Measurements from ENCODE around the gene PPP1R12C.

PPP1R12C gene

DNA sequence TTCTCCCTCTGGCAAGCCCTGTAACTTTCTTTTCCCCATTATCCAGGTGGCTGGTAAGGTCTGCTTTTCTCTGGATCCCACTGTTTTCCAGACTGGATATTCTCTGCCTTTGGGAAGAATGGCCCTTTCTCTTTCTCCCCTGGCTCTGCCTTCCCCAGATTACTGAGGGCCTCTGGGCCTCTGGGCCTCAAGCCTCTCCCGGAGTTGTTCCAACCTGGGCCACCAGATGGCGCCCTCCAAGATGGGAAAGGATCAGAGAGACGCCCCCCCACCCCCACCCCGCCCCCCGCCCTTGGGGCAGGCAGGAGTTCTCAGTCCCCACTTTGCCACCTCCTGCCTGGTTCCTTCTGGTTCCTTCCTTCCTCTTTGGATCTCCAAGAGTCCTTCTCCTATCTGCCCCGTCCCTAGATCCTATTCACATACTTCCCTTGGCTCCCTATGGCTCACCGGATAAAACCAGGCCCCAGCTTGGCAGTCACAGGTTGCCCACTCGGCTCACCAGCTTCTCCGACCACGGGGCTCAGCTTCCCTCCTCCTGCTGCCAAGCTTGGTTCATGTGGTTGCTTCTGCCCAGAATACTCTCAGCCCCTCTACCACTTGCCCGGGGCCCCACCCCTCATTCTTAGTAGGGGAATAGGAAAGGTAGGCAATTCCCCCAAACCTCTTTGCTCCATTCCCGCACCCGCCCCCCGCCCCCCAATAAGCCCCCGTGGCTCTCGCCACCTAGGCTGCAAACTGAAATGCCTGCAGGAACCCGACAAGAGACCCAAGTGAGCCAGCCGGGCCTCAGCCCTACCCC lies 28.7 kb downstream of the PPP1R12C start:
- DNase-seq = peak; percentile 78

DNA sequence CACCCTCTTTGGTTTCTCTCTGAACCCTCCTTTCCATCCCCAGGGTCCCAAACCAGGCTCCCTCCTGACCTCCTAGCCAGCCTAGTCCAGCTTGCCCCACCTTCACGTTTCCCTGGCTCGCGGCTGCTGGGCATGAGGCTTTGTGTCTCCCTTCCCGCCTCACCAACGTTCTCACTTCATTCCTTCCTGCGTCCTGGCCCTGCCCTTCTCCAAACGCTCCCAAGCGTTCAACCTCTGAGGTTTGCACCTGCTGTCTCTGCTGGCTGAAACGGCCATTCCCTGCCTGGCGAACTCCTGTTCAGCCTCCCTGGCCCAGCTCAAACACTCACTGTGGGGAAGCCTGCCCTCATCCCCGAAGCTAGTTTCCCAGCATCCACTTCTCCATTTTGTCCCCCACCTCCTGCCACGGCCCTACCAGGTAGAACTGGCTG lies 29.4 kb downstream of the PPP1R12C start:
- DNase-seq = no peak

DNA sequence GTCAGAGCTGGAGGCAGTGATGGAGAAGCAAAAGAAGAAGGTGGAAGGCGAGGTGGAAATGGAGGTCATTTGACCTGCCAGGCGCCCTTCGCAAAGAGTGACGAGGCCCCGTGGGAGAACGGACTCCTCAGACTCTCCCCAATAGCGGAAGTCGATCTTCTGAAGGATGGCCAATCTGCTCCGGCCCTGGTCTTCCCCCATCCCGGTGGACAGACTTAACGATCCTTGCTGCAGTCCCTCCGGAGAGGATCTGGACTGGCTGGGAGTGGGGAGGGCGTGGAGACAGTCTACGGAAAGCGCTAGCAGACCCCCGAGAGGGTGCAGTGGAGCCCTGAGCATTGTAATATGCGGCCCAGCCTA lies 29.9 kb downstream of the PPP1R12C start:
- no peak for DNase-seq

DNA sequence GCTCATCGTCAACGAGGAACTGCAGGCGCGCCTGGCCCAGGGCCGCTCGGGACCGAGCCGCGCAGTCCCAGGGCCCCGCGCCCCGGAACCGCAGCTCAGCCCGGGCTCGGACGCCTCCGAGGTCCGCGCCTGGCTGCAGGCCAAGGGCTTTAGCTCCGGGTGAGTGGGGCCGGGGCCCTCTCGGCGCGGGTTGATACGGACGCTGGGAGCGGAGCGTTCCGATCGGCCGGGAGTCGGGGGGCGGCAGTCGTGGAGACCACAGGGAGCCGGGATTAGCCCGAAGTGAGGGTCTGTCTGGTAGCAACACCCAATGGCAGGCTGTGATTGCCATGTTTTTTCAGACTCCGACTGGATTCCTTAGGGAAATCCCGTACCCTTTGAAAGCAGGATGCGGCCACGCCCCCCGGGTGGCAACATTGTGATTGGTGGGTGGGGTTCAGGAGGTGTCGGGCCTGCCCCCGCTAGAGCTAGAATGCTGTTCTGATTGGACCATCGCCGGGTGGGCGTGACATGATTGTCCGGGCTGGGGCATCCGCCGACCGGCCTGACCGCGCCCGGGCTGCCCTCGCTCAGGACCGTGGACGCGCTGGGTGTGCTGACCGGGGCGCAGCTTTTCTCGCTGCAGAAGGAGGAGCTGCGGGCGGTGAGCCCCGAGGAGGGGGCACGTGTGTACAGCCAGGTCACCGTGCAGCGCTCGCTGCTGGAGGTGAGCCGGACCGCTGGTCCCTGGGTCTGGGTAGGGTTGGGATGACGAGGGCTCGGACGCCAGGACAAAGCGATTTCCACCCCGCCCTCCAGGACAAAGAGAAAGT lies 30.5 kb downstream of the PPP1R12C start:
- DNase-seq = peak; percentile 64

DNA sequence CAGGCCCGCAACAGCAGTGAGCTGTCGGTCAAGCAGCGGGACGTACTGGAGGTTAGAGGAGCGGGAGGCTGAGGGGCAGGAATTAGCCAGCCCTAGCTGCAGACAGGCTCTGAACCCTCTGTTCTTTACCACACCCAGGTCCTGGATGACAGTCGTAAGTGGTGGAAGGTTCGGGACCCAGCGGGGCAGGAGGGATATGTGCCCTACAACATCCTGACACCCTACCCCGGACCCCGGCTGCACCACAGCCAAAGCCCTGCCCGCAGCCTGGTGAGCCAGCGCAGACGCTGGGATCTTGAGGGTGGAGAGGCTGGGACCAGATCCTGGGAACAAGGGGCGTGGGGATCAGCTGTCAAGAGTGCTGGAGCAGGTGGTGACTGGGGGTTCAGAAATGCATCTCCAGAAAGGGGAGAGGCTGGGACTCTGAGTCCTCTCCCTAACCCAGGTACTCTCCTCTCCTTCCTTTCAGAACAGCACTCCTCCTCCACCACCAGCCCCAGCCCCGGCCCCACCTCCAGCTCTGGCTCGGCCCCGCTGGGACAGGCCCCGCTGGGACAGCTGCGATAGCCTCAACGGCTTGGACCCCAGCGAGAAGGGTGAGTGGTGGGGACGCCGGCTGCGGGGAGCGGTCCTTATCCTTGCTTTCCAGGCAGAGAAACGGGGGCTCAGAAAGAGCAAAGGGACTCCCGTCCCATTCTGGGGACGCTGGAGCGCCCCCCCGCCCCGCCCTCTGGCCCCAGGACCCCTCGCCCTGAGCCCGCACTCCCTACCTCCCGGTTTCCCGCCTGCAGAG lies 31.3 kb downstream of the PPP1R12C start:
- DNase-seq = no peak

DNA sequence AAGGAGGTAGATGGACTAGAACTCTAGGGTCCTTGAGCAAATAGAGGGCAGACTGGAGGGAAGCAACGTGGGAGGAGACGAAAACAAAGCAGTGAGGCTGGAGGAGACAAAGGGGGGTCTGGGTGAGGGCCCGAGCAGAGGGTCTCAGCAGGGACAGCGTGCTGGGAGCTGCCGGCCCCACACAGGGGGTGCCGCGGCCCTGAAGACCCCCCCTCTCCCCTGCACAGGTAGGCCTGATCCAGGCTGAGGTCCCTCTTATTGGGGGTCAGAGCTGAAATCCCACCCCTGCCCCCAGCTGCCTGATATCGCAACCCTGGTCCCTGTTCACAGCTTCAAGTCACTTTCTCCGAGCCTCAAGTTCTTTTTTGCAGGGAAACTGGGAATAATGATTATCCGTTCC lies 33.0 kb downstream of the PPP1R12C start:
- no peak for DNase-seq

DNA sequence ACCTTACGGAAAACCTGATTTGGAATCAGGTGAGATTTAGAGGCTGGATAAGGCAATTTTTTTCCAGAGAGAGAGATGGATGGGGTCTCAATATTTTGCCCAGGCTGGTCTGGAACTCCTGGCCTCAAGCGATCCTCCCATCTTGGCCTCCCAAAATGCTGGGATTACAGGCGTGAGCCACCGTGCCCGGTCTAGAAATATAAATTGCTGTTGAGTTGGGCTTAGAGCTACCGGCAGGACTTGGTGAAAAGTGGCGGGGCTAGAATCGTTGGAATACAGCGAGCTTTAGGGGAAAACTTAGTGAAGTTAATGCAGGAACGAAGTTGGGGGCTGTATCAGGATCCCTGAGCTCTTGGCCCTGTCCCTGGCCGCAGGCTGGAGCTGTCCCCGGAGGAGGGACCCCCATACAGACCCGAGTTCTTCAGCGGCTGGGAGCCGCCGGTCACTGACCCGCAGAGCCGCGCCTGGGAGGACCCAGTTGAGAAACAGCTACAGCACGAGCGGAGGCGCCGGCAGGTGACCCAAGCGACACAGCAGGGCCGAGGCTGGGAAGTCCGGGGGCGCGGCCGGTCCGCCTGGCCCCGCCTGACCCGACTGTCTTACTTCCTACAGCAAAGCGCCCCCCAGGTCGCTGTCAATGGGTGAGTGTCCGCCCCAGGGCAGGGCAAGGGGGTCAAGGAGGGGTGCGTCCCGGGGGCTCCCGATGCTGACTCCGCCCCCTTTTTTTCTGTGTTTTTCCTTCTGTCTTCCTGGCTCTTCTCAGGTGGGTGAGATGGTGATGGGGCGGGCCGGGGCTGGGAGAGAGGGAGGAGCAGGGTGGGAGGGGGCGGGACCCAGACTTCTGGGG lies 34.2 kb downstream of the PPP1R12C start:
- no peak for DNase-seq

DNA sequence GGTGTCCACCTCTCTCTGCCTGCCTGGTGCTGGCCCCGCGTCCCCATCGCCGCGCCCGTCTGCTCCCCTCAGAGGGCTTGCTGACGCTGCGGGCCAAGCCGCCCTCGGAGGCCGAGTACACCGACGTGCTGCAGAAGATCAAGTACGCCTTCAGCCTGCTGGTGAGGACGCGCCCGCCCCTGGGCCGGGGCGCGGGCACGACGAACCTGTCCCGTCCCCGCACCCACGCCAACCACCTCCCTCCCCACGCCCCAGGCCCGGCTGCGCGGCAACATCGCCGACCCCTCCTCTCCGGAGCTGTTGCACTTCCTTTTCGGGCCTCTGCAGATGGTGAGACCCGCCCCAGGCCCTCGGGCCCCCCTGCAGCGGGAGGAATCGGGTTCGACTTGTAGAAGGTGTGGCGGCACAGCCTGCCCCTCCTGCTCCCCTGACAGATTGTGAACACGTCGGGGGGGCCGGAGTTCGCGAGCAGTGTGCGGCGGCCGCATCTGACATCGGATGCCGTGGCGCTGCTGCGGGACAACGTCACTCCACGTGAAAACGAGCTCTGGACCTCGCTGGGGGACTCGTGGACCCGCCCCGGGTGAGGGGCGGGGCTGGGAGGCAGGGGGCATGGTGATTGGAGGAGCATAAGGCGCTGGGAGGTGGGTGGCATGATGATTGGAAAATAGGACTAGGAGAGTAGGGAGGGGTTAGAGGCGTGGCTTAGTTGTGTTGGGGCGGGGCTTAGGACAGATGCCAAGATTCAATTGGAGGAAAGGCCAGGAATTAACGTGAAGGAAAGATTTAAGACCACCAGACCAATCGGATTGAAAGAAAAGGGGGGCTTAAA lies 35.2 kb downstream of the PPP1R12C start:
- peak; percentile 68 for DNase-seq

DNA sequence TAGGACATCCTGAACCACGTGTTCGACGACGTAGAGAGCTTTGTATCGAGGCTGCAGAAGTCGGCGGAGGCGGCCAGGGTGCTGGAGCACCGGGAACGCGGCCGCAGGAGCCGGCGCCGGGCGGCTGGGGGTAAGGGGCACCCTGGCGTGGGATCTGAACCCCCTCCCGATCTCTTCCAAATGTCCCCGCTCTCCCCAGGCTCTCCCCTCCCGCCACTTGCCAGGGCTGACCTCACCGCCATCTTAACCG lies 35.7 kb downstream of the PPP1R12C start:
- no peak for DNase-seq

DNA sequence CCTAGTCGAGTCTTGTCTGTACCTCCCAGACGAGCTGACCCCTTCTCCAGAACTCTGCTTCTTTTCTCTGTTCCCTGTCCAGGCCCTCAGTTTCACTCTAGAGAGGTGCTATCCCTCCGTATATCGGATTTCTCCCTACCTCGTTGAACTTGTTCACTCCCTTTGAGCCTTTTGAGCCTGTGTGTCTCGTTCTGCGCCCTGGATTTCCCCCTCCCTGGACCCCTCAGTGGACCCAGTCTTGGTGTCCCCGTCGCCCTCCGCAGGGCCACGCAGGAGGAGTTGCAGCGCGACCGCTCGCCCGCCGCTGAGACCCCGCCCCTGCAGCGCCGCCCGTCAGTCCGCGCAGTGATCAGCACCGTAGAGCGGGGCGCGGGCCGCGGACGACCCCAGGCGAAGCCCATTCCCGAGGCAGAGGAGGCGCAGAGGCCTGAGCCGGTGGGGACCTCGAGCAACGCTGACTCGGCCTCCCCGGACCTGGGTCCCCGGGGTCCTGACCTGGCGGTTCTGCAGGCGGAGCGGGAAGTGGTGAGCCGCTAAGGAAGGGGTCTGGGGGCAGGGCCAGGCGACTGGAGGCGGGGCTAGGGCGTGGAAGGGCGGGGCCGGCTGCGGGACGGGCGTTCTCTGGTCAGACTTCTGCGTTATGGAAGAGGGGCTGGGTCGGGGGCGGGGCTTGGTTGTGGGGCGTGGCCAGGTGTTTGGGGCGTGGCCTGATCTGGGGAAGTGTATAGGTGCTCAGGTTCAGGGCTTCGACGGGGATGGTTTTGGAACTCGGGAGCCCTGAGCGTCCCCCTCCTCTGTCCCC lies 36.3 kb downstream of the PPP1R12C start:
- DNase-seq = peak; percentile 96

DNA sequence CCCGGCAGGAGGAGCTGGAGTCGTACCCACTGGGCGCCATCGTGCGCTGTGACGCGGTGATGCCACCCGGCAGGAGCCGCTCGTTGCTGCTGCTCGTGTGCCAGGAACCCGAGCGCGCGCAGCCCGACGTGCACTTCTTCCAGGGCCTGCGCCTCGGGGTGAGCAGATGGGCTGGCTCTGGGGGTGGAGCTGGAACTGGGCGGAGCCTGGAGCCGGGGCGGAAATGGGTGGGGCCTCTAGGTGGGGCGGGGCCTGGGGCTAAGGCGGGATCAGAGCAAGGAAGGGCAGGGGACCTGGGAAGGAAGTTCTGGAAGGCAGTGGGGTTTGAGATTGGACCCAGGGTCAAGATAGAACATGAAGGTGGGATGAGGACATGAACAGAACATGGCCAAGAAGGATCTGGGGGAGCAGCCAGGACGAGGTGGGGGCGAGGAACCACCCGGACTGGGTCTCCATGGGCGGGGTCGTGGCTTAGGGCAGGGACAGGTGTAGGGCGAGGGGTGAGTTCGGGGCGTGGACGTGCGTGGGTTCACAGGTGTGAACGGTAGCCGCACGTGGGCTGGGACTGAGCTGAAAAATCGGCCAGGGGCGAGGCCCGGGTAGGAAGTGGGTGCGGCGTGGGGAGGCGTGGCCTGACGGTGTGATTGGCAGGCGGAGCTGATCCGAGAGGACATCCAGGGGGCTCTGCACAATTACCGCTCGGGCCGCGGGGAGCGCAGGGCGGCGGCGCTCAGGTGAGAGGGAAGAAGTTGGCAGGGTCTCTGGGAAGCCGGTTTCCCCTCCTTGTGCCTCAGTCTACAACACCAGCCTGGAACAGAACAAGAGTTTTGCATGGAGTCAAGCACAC lies 37.1 kb downstream of the PPP1R12C start:
- peak; percentile 73 for DNase-seq

DNA sequence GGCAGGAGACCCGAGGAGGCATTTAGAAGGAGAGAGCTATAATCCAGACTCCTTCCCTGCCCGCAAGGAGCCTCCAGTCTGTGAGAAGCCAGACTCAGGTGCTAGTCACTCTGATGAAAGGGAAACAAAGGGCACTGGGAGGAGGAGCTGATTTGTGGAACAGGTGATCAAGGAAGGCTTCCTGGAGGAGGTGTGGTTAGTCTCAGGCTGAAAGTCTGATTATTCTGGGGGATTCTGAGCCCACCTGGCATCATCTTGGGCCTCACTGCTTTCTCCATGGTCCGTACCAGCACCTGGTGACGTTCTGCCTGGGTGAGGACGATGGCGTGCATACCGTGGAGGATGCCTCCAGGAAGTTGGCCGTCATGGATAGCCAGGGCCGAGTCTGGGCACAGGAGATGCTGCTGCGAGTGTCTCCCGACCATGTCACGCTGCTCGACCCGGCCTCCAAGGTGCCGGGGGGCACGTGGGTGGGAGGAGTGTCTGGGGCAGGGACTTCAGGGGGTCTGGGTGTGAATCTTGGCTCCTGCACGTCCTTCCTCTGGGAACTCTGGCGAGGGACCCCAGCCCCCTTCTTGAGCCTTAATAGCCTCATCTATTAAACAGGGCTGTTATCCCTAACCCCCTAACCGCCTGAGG lies 37.9 kb downstream of the PPP1R12C start:
- DNase-seq = no peak

DNA sequence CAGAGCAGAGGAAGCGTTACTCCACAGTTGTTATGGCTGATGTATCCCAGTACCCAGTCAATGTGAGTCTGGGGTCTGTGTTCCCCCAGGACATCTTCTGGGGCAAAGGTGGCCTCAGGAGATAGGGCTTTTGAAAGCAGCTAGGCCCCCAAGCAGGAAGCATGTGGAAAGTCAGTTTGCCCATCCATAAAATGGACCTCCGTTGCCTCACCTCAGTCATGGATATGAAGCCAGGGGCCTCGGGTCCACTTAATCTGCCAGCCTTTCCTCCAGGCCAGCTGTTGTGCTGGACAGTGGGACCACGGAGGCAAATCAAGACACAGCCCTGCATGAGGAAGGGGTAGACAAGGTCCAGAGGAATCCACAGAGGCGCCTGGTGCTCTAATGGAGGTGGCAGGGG lies 38.4 kb downstream of the PPP1R12C start:
- no peak for DNase-seq

DNA sequence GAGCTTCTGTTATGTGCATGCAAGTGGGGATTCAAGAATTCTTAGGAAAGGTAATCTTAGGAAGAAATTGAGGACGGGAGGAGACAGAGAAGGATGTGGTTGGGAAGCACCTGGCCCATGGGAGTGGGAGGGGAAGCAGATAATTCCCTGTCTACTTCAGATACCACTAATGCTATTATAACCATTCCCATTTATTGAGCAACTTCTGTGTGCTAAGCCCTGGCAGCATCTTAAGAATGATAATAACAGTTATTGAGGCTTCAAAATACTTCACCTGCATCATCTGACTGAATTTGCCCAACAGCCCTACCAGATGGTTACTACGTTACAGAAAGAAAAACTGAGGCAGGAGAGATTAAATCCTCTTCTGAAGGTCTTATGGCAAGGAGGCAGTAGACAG lies 40.3 kb downstream of the PPP1R12C start:
- DNase-seq = no peak

DNA sequence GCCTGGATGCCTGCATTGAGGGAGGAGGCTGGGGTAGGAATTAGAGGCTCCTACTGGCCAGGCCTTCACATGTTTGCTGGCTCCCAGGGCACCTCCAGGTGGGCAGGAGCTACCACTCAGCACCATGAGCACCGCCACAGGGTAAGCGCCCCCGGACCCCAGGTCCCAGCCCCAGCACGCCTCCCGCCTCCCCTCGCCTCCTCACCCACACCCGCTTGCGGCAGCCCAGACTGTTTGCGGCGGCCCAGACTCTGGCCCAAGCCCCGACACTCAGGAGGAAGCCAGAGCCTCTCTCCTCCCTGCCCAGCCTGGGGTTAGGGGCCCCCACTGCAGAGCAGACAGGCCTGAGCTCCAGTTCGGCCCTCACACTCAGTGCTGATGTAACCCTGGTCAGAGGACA lies 41.1 kb downstream of the PPP1R12C start:
- no peak for DNase-seq

DNA sequence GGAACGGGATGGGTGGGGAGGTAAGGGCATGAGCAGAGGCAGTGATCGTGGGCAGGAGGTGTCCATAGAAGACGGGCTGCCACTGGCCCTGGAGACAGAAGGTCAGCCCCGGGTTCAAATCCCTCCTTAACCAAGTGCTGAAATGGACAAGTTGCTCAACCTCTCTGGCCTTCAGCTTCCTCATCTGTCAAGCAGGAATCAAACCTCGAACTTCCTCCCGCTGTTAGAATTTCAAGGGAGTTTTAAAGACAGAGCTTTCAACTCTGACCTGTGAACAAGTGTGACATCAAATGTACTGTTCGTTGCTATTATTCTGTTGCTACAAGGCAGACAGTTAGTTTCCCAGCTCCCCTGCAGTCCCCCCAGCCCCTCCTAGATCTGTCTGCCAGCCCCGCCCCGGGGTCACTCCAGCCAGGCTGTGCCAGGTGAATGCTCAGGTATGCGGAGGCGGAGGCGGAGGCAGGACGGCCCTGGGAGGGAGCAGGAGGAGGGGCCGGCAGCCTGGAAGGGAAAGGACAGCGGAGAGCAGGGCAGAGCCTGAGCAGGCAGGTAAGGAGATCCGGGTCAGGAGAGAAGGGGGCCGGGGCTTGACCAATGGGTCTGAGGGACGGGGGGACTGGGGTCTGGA lies 42.0 kb downstream of the PPP1R12C start, which contains the start of gene EPS8L1:
Gene EPS8L1 (plus strand): TSS at position 499 of the 628 bp plus-strand sequence. CDS start 576 bp downstream, outside the sequence.
- DNase-seq = no peak

DNA sequence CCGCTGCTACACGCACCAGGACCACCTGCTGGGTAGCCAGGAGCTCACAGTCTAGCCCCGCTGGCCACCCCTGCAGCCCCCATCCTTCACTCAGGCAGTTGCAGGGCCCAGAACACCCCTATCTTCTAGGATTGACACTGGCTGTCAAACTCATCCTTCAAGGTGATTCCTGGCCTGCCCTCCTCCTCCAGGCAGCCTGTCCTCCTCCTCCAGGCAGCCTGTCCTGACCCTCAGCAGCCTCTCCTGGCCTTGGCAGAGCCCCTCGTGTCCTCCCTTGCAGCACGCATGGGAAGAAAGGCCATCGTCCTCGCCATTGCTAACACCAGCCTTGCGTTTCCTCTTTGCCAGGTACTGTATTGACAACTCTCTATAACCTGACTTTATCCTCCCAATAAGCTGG lies 45.5 kb downstream of the PPP1R12C start:
- DNase-seq = no peak

DNA sequence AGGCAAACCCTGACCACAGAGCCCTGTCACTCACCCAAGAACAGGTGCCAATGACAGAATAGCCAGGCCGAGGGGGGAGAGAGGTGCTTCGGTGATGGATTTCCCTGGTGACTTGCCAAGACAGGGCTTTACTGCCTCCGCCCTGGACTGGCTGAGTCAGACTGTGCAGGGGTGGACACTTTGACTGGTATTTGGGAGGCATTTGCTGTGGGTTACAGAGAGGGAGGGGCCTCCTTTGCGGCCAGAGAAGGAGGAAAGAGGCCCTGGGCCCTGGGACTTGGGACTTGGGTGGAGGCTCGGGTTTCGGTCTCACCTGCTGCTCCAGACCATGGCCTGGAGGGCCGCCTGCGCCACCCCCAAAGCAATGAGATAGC lies 46.3 kb downstream of the PPP1R12C start:
- no peak for DNase-seq
